ENCODE results near the gene ALG9.

ALG9 gene

DNA sequence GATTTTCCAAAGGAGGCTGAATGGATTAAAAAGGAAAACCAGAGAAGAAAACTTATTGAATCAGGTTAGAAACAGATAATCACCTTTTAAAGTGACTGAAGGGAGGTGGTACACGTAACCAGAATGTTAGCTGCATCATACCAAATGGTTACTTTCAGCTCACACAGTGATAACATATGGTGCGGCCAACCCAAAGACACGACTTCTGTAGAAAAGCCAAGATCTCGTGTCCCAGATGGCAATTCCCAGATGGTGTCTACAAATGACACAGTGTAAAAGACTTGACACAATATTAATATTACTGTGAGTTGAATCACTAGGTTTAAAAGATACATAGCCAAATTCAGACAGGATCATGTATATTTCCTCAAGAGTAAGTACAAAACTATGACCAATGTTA is 110.3 kb downstream of the ALG9 start:
- TF ChIP-seq, protein P1, sequence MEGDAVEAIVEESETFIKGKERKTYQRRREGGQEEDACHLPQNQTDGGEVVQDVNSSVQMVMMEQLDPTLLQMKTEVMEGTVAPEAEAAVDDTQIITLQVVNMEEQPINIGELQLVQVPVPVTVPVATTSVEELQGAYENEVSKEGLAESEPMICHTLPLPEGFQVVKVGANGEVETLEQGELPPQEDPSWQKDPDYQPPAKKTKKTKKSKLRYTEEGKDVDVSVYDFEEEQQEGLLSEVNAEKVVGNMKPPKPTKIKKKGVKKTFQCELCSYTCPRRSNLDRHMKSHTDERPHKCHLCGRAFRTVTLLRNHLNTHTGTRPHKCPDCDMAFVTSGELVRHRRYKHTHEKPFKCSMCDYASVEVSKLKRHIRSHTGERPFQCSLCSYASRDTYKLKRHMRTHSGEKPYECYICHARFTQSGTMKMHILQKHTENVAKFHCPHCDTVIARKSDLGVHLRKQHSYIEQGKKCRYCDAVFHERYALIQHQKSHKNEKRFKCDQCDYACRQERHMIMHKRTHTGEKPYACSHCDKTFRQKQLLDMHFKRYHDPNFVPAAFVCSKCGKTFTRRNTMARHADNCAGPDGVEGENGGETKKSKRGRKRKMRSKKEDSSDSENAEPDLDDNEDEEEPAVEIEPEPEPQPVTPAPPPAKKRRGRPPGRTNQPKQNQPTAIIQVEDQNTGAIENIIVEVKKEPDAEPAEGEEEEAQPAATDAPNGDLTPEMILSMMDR (conservative IDR thresholded peaks at IDR 0.05; ENCODE audit: control insufficient read depth, insufficient read depth, low read depth, low read length) = no peak
- no peak overlapping the region for H3K4me3 ChIP-seq (ENCODE audit: control insufficient read depth, low read depth, low read length)
- no peak for DNase-seq (ENCODE audit: low read depth)

- TF ChIP-seq, protein P1 (conservative IDR thresholded peaks at IDR 0.05; ENCODE audit: control insufficient read depth, insufficient read depth, low read depth, low read length) = no peak
- no peak for DNase-seq (ENCODE audit: low read depth)
- no peak overlapping the region for H3K4me3 ChIP-seq (ENCODE audit: control insufficient read depth, low read depth, low read length)
These were observed 111.5 kb downstream of the ALG9 start for GRCh38 chr11:111759778-111760407.

- H3K4me3 ChIP-seq (ENCODE audit: control insufficient read depth, low read depth, low read length) = no peak overlapping the region
- DNase-seq (ENCODE audit: low read depth) = no peak
- TF ChIP-seq, protein P1 (conservative IDR thresholded peaks at IDR 0.05; ENCODE audit: control insufficient read depth, insufficient read depth, low read depth, low read length) = no peak
These were observed 112.0 kb downstream of the ALG9 start for GRCh38 chr11:111759376-111759775.

- DNase-seq (ENCODE audit: low read depth) = no peak
- no peak overlapping the region for H3K4me3 ChIP-seq (ENCODE audit: control insufficient read depth, low read depth, low read length)
- TF ChIP-seq, protein P1 (conservative IDR thresholded peaks at IDR 0.05; ENCODE audit: control insufficient read depth, insufficient read depth, low read depth, low read length) = no peak
These were observed 115.3 kb downstream of the ALG9 start for GRCh38 chr11:111756097-111756496.

- no peak for DNase-seq (ENCODE audit: low read depth)
- no peak overlapping the region for H3K4me3 ChIP-seq (ENCODE audit: control insufficient read depth, low read depth, low read length)
- TF ChIP-seq, protein P1 (conservative IDR thresholded peaks at IDR 0.05; ENCODE audit: control insufficient read depth, insufficient read depth, low read depth, low read length) = no peak
These were observed 121.7 kb downstream of the ALG9 start for GRCh38 chr11:111749646-111750045.

- H3K4me3 ChIP-seq (ENCODE audit: control insufficient read depth, low read depth, low read length) = no peak overlapping the region
- no peak for DNase-seq (ENCODE audit: low read depth)
- TF ChIP-seq, protein P1 (conservative IDR thresholded peaks at IDR 0.05; ENCODE audit: control insufficient read depth, insufficient read depth, low read depth, low read length) = no peak
These were observed 123.2 kb downstream of the ALG9 start for GRCh38 chr11:111748035-111748804.

All from fibroblast of mammary gland (primary cell).